ENCODE results near the gene ANXA4. TPM values are rescaled to one million over a fixed set of nuclear protein-coding genes. Genes with fewer than 3 reads are reported as not detected.

ANXA4 gene
- total and polyA plus RNA-seq, 2 of the 13 experiments (the other 11 are each of a cell fraction or from before 2014, with no cell fraction given) = 155 to 168 TPM

DNA sequence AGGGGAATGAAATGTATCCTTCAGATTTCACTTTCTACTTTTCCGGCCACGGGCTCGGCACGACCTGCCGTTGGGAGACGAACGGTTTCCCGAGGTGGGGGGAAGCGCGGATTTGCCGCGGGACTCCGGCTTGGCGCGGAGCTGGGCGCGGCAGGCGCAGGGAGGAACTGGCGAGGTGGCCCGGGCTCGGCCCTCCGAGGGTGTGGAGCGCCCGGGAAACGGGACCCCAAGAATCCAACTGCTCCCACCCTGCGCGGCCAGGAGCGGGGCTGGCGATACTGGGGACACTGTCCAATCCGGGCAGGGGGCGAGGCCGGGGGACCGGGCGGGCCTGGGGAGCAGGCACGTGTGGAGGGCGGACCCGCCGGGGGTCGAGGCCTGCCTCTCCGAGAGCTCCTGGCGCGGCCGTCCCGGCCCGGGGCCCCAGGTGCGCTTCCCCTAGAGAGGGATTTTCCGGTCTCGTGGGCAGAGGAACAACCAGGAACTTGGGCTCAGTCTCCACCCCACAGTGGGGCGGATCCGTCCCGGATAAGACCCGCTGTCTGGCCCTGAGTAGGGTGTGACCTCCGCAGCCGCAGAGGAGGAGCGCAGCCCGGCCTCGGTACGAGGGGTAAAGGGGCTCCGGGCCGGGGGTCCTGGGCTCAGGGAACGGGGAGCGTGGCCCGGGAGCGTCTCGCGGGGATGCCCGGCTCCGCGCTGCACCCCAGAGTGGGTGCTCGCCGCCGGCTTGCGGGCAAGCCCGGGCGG is at the start of gene ANXA4 (continued):
- TF ChIP-seq, protein P1, sequence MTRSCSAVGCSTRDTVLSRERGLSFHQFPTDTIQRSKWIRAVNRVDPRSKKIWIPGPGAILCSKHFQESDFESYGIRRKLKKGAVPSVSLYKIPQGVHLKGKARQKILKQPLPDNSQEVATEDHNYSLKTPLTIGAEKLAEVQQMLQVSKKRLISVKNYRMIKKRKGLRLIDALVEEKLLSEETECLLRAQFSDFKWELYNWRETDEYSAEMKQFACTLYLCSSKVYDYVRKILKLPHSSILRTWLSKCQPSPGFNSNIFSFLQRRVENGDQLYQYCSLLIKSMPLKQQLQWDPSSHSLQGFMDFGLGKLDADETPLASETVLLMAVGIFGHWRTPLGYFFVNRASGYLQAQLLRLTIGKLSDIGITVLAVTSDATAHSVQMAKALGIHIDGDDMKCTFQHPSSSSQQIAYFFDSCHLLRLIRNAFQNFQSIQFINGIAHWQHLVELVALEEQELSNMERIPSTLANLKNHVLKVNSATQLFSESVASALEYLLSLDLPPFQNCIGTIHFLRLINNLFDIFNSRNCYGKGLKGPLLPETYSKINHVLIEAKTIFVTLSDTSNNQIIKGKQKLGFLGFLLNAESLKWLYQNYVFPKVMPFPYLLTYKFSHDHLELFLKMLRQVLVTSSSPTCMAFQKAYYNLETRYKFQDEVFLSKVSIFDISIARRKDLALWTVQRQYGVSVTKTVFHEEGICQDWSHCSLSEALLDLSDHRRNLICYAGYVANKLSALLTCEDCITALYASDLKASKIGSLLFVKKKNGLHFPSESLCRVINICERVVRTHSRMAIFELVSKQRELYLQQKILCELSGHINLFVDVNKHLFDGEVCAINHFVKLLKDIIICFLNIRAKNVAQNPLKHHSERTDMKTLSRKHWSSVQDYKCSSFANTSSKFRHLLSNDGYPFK (CRISPR knock-in tag; IDR thresholded peaks at IDR 0.05; ENCODE audit: borderline replicate concordance) = no peak; the same call in 1 of the 2 replicates
- TF ChIP-seq FOXK2 (IDR thresholded peaks at IDR 0.05) = no peak
- no peak for TF ChIP-seq FOXA3 (CRISPR knock-in tag; IDR thresholded peaks at IDR 0.05)
- 0 out of 2 replicates have a peak, but pooled peaks have one; percentile 48 for TF ChIP-seq ZFP36L2 (CRISPR knock-in tag; IDR thresholded peaks at IDR 0.05)
- no peak for TF ChIP-seq ZNF83 (CRISPR knock-in tag; IDR thresholded peaks at IDR 0.05; ENCODE audit: borderline replicate concordance)
- TF ChIP-seq SMAD9 (CRISPR knock-in tag; IDR thresholded peaks at IDR 0.05) = peak; percentile 90; the same call in 1 of the 2 replicates
- TF ChIP-seq, protein P2, sequence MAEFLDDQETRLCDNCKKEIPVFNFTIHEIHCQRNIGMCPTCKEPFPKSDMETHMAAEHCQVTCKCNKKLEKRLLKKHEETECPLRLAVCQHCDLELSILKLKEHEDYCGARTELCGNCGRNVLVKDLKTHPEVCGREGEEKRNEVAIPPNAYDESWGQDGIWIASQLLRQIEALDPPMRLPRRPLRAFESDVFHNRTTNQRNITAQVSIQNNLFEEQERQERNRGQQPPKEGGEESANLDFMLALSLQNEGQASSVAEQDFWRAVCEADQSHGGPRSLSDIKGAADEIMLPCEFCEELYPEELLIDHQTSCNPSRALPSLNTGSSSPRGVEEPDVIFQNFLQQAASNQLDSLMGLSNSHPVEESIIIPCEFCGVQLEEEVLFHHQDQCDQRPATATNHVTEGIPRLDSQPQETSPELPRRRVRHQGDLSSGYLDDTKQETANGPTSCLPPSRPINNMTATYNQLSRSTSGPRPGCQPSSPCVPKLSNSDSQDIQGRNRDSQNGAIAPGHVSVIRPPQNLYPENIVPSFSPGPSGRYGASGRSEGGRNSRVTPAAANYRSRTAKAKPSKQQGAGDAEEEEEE (CRISPR knock-in tag; IDR thresholded peaks at IDR 0.05; ENCODE audit: borderline replicate concordance) = 0 out of 2 replicates have a peak, but pooled peaks have one; percentile 66
- TF ChIP-seq PHF21A (CRISPR knock-in tag; IDR thresholded peaks at IDR 0.05) = peak; percentile 91
- TF ChIP-seq, protein P3, sequence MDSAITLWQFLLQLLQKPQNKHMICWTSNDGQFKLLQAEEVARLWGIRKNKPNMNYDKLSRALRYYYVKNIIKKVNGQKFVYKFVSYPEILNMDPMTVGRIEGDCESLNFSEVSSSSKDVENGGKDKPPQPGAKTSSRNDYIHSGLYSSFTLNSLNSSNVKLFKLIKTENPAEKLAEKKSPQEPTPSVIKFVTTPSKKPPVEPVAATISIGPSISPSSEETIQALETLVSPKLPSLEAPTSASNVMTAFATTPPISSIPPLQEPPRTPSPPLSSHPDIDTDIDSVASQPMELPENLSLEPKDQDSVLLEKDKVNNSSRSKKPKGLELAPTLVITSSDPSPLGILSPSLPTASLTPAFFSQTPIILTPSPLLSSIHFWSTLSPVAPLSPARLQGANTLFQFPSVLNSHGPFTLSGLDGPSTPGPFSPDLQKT (CRISPR knock-in tag; IDR thresholded peaks at IDR 0.05; ENCODE audit: borderline replicate concordance) = no peak
- peak; percentile 99 for TF ChIP-seq ZFY (CRISPR knock-in tag; IDR thresholded peaks at IDR 0.05)
- TF ChIP-seq TCF7L2 (IDR thresholded peaks at IDR 0.05; ENCODE audit: low read depth, low read length) = no peak
- TF ChIP-seq, protein P4, sequence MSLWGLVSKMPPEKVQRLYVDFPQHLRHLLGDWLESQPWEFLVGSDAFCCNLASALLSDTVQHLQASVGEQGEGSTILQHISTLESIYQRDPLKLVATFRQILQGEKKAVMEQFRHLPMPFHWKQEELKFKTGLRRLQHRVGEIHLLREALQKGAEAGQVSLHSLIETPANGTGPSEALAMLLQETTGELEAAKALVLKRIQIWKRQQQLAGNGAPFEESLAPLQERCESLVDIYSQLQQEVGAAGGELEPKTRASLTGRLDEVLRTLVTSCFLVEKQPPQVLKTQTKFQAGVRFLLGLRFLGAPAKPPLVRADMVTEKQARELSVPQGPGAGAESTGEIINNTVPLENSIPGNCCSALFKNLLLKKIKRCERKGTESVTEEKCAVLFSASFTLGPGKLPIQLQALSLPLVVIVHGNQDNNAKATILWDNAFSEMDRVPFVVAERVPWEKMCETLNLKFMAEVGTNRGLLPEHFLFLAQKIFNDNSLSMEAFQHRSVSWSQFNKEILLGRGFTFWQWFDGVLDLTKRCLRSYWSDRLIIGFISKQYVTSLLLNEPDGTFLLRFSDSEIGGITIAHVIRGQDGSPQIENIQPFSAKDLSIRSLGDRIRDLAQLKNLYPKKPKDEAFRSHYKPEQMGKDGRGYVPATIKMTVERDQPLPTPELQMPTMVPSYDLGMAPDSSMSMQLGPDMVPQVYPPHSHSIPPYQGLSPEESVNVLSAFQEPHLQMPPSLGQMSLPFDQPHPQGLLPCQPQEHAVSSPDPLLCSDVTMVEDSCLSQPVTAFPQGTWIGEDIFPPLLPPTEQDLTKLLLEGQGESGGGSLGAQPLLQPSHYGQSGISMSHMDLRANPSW (CRISPR knock-in tag; IDR thresholded peaks at IDR 0.05; ENCODE audit: borderline replicate concordance) = no peak; the same call in 1 of the 2 replicates
- no peak for TF ChIP-seq ZNF75D (CRISPR knock-in tag; IDR thresholded peaks at IDR 0.05; ENCODE audit: borderline replicate concordance)
- no peak for TF ChIP-seq JUNB (CRISPR knock-in tag; IDR thresholded peaks at IDR 0.05; ENCODE audit: borderline replicate concordance)
- peak; percentile 84 for TF ChIP-seq SPEN (CRISPR knock-in tag; IDR thresholded peaks at IDR 0.05; ENCODE audit: low read depth)
- no peak for TF ChIP-seq FOXP1 (IDR thresholded peaks at IDR 0.05)
- TF ChIP-seq FOXP1 (CRISPR knock-in tag; IDR thresholded peaks at IDR 0.05) = no peak
- peak; percentile 97 for TF ChIP-seq MTF2 (CRISPR knock-in tag; IDR thresholded peaks at IDR 0.05; ENCODE audit: borderline replicate concordance)
- peak; percentile 82 for TF ChIP-seq SP5 (CRISPR knock-in tag; IDR thresholded peaks at IDR 0.05; ENCODE audit: borderline replicate concordance, low read depth)

All from HepG2 (cell line).